Measurements from ENCODE around the gene TTLL11.

TTLL11 gene

DNA sequence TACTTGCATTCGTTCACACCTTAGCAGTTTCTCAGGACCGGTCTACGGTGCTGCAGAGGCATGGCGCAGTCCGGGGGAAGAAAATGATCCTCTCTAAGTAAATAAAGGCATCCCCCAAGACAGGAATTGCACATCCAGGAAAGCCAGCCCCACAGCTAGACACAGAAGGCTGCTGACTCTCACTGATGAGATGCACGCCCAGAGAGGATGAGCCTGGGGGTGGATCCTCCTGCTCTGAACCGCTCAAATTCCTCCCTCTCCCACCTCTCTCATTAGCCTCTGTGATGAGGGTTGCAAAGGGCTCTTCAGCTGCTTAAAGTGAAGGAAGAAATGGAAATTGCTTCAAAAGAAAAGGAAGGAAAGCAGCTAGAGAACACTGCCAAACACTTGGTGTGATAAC lies 132.4 kb downstream of the TTLL11 start:
- no peak for DNase-seq

DNA sequence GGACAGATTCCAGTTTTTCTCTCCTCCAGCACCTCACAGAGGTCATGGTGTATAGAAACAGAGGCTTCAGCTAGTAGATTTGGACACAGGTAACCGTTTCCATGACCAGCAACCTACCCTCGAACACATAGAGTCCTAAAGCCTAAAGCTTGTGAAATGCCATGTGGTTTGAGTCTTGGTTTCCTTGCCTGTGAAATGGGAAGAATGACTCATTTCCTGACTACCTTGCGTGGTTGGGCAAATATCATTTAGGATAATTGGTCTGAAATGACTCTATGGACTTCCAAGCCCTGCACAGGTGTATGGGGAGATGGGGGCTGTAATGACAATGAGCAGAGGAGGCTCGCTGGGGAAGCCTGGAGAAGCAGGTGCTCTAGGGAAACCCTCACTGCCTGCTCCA lies 134.6 kb downstream of the TTLL11 start:
- no peak for DNase-seq

DNA sequence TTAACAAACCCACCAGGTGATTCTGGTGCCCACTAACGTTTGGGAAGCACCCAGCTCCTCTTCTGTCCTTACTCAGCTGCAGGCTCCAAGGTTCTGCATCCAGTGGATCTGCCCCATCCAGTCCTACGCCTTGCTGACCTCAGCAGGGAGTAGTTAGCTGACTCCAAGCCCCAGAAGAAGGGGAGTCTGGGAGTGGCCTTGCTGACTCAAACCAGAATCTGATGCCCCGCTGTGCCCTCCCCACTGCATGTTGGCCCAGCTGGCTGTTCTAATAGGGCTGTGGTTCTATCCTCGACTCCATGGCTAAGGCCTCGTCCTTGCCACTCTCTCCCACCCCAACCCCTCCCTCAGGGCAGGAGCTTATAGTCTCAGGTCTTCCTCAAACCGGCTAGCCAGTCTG lies 136.3 kb downstream of the TTLL11 start:
- no peak for DNase-seq

DNA sequence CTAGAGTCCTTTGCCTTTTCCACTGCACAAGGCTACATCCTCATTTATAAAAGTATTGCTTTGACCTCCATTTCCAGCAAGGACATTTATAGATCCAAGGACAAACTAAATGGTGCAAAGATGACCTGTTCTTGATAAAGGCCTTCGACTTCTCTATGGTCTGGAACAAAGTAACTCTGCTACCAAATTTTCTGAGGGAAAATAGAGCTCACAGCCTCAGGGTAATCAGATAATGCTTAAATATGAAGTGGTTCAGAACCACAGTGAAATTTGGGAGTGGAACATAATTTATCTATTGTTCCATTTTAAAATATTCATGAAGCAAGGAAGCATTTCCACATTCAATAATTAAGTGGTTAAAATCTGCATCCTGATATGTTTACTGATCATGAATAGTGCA lies 137.5 kb downstream of the TTLL11 start:
- DNase-seq, result no peak

DNA sequence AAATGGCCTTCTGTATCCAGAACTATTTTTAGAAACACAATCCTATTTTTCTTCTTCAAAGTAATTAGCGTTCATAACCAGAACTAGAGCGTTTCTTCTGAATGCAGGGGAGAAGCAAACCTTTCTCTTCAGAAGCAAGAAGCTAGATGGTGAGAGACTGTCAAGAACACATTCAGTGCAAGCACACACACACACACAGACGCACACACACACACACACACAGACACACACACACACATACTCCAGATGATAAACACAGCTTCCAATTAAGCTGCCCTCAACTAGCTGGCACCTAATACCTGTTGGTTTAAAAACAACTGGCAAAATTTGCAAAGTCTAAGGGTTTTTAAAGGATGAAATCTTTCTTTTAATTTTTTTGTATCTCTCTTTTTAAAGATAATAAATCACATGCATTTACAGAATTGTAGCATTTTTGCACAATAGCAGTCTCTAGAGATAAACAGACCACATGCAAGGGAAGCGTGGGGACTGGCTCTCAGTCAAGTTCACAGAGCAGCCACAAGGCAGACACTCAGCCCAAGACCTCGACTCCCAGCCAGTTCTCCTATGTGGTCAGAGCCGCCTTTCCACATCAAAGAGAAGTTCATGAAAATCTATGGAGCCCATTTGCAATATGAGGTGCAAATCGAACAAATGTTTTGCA lies 138.5 kb downstream of the TTLL11 start:
- no peak for DNase-seq

DNA sequence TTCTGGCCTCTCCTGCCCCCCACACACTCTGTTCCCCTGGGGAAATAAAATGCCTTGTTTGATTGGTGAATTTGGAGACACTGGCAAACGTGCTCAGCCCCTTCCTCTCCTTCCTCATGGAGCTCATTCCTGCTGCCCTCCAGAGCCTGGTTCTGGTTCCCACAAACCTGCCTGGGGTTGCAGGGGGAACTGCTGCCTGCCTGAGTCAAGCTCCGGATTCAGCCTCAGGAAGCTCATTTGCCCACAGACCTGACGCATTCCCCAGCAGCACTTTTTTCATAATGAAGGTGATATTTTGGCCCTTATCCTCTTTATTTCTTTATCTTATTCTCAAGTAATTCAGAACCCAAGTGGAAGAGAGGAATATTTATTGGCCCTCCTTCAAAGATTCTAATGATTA lies 140.5 kb downstream of the TTLL11 start:
- no peak for DNase-seq

DNA sequence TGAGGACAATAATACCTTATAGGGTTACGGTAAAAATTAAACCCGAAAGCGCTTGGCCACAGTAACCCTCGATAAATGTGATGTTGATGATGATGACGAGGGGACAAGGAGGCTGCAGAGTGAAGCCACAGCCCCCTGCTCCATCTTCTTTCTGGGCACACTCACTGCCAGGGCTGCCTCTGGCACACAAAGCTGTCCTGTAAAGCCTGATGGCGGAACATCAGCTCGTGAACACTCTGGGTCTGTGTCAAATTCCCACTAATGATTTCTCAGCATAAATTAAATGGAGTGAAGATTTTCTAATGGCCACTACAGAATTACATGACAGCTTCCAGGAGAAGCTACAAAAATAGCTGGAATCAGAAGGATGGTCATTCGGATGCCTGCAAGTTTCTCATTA lies 142.2 kb downstream of the TTLL11 start:
- no peak for DNase-seq

DNA sequence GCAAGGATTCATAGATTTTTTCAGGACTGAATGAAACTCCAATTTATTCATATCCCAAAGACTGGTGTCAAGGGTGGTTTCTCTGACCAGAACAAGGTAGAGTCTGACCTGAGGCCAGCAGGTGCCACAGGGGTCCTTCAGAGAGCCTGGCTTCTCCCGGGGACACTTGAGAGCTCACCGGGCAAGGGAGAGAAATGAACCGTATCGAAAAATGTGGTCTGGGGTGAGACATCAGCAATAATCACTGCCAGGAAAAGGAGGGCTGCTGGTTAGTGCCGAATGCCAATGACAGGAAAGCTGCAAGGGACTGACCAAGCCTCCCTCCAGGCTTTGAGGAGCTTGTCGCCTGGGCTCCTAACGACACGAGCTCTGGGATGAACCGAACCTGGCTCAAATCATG lies 142.7 kb downstream of the TTLL11 start:
- DNase-seq, result no peak

DNA sequence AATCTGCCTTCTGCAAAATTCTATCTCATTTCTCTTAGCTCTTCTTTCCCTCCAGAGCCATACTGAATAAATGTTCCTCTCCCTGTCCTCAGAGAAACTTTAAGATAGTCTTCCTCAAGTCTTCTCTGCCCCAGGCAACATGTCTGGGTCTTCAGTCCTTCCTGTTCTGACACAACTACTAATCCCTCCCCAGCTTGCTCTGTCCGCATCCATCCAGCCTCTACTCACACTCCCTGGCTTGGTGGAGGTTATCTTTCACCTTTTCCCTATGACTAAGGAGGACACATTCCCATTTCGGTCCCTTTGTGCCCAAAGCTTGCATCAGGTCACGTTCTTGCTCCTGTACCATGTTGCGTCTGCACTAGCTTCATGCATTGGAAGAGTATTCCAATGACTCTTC lies 143.3 kb downstream of the TTLL11 start:
- DNase-seq, result no peak

DNA sequence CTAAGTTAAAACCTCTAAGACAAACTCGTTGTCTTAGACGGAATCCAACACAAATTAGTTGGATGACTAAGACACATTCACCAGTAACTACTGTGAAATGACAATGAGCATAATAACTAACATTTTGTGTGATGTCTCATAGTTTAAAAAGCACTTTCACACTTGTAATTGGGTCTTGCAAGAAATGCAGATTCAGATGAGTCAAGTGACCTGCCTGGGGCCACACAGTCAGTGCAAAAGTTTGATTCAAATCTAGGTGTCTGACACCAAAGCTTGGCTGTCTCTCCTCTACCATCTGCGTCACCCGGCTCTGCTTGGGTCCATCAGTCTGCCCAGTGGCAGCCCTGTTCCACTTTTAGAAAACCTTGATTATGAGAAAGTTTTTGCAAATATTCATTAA lies 143.7 kb downstream of the TTLL11 start:
- no peak for DNase-seq

DNA sequence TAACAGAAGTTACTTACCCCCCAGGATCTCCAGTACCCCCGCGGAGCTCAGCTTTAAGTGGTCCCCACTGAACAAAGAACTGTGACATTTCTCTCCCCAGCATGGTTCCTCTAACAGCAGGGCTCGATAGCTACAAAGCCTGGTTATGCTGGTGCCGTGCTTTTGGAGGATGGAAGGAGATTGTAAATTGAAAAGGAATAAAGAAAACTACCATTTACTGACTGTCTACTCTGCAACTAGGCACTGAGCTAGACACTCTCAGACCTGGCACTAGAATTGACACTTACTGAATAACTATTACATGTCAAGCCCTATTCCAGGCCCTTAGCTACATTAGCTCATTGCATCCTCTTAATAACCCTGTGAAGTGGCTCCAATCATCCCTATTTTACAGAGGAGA lies 145.3 kb downstream of the TTLL11 start:
- no peak for DNase-seq

DNA sequence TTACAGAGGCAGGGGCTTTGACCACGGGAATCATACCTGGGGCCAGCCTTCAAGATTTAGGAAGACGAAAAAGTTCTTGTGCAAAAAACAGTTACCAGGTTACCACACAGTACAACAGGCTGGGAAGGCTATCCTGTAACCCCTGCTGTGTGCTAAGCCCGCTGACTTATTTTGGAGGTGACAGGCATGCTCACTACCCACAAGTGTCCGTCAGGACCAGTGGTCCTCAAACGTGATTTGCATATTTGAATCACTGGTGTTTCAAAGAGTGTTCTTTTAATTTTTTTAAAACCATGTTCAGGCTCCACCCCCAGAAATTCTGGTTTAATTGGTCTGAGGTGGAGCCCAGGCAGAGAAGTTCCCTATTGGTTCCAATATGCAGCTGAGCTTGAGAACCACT lies 146.6 kb downstream of the TTLL11 start:
- DNase-seq, result no peak

DNA sequence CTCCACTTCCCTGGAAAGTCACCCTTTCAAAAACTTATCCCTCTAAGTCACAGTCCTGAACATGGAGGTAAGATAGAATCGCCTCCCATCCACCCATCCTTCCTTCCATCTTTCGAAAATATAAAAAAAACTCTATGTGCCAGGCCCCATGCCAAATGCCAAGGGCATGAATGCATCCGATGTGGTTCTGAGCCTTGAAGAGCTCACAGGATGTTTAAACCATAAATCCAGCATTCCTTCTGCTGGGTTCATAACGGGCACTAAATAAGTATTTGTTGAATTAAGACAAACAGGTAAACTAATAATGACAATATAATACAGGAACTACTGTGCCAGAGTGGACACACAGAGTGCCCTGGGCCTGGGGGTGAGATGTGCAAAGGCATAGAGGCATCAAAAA lies 147.3 kb downstream of the TTLL11 start:
- no peak for DNase-seq

DNA sequence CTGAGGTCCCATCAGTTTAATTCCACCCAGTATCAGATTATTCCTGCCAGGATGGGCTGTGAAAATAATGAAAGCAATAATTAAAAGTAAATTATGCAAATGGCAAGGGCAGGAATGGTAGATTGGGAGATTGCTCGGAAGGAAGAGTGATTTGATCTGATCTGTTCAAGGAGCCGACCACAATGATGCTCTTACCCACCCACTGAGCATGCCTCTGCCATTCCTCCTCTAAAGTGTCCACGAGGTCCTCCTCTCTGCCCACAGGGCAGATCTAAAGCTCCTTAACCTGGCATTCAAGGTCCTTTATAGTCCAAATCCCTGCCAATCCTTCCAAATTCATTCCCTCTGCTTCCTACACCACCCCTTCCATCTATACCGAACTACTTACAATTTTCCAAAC lies 147.8 kb downstream of the TTLL11 start:
- no peak for DNase-seq

DNA sequence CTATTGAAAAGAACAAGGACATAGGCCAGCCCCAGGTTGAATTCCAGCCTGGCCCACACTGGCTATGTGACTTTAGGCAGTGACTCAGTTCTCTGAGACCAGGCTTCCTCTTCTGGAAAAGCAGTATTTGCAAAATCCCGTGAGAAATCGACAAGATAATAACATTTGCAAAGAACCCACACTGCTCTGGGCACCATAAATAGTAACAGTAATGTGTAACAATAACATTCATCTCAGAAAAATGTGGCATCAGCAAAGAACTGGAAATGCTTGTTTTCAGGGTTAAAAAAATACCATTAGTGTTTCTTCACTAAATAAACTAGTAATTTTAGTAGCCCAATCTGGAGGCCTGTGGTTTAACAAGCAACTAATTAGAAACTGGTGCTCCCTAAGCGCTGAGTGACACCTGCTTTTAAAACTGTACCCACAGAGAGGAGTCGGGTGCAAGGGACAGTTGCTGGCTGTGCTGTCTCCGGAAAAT lies 148.4 kb downstream of the TTLL11 start:
- no peak for DNase-seq

DNA sequence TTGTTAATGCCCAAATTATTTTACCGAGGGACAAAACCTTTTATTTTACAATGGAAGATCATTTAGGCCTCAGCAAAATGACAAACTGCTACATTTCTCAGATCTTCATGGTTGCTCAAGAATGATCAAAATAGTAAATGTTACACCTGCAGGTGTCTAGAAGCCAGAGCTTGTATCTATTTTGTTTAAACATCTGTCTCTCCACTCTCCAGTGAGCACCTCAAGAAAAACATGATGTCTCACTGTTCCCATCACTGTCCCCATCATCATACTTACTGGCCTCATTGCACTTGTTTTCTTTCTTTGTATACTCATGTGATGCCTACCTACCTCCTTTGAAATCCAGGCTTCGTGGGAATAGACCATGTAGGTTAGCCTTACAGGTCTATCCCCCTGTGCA lies 149.6 kb downstream of the TTLL11 start:
- no peak for DNase-seq

DNA sequence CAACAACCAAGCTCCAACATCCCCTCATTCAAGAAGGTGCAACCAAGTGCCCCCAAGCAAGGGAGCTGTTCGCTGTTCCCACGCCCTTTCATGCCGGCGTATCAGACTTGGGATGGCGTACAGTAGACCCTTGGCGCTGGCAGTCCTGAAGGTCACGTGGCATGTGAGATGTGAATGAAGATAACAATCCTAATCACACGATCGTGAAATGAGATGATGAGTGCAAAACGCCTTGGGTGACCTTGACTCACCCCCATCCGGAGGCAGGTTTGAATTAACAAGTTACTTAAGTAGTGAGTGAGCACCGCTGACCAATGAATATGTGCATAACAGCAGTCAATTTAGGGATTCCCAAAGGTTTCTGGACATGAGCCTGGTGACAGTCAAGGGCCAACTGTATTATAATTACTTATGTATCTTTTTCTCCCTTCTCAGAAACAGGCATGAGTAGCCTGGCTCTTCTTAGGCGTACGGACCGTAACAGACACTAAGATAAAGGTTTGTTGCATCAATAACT lies 150.2 kb downstream of the TTLL11 start:
- DNase-seq, result no peak

DNA sequence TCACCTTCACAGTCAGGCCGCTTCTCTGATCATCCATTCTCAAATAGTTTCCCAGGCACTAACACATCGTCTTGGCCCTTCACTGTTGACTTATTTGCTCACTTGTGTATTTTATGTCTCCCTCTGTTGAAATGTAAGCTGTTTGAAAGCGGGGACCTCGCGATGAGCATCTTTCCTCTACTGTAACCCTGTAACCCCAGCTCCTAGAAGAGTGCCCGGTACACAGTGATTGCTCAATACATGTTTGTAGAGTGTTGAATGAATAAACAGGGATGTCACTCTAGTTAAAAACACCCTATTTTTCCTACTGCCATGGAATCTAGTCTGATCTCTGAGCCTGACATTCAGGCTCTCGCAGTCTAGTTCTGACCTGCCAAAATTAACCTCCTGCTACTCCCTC lies 150.8 kb downstream of the TTLL11 start:
- DNase-seq, result no peak

DNA sequence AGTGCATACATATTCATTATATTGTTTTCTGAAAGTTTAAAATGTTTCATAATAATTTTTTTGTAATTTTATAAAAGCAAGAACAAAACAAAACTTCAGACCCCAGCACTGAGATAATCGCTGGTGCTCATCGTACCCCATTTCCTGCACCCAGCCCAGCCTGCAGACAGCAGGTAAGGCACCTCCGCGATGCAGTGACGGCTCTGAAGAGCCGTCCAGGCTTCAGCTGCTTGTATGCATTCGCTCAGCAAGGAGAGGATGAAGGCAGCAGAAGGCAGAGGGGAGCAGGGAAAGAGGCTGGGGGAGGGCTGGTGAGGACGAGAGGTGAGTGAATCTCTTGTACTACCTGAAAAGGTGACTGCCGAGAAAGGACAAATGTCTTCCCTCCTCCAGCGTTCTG lies 153.5 kb downstream of the TTLL11 start:
- DNase-seq, result no peak

DNA sequence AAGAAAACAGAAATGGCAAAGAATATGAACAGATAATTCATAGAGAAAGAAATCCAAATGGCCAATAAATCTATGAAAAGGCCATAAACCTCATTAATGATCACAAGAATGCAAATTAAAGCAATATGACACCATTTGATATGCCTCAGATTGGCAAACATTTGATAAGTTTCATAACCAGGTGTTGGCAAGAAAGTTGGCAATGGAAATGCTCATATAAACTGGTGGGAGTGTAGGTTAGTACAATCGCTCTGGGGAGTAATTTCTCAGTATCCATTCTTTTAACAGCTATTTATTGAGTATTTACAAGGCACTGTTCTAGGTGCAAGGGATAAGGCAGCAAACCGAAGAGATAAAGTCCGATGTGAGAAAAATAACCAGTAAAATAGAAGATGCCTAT lies 154.5 kb downstream of the TTLL11 start:
- no peak for DNase-seq

DNA sequence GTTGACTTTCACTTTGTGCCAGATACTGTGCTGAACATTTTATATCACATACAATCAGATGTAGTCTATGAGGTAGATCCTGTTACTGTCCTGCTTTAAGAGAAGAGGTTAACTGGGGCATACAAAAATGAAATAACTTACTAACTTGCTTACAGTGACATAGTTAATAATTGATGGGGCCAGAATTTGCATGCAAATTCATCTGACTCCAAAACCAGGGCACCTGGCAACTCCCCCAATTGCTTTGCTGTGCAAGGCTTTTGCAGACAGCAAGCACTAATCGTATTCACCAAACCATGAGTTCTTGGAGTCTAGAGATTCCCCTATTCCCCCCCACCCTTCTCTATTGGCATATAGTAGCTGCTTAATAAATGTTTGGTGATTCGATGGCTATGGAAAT lies 155.9 kb downstream of the TTLL11 start:
- peak; percentile 42 for DNase-seq

DNA sequence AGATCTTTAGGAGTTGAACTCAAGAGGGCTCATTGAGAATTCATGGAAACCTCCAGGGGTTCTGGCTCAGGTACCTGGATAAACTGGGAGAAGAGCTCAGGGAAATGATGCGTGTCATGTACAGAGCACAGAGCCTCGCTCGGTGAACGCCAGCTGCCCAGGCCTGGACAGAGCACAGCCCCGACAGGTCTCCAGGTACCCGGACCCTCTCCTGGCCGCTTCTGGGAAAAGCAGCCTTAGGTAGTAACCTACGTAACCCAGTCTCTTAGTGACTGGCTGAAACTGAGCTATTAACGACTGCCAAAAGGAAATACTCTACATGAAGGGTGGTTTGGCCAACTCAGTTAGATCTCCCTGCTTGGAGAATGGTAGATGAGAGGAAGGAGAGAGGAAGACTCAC lies 157.4 kb downstream of the TTLL11 start:
- DNase-seq, result no peak

DNA sequence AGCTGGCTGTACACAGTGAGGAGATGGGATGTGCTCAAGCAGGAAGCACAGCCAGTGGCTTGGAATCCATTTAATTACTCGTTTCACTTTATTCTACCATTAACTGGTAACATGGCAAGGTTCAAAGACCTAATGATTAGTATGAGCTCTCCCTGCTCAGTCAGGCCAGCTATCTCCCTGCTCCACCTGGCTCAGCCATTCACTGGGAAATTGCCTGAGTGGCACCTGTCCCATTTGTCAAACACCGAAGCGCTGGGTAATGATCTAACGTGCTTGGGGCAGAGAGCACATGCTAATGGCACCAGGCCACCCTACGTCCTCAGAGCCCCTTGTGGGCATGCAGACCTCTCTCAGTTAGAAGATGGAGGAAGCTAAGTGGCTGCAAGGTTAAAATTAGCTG lies 162.2 kb downstream of the TTLL11 start:
- no peak for DNase-seq

DNA sequence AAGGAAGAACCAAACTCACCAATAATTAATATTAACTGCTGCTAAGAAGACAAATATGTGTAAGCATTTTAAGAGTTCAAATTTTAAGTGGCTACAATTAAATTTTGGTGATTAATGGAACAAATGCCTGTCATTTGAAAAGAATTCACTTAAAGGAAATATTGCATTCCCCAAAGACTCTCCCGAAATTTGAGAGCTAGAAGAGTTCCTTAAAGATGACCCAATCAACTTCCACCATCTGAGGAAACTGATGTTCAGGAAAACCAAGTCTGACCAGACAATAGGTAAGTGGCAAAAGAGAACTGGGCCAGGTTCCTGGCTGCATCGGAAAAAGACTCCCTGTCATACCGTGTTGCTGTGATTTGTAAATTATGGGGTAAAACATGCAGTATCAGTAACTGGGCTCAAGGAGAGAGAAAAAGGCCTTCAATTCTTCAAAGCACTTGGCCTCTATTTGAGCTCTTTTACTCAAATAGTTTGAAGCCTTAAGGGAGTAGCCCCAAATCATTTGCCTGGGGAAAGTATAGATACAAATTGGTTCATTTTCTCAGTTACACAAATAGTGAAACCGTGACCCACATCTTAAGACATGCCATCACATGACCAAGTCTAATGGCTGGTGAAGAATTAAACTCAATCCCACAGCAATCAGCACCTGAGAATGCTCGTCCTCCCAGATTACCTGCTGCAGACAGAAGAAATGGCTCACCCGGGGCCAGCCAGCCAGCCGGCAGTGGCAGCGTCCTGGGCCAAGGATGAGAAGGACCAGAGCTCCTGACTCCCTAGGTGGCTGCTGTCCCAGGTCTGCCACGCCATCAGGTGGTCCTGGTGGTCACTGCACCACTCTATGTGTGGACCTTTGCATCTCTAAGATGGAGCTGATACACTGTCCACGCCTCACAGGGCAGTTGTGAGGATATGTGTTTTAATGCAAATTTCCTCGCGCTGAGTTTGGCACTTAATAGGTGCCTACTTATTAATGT lies 162.9 kb downstream of the TTLL11 start:
- DNase-seq, result no peak

All from NCI-H526 treated with DMSO at 0.1 percent for 48 hours (cell line).